NCI-H1694 (cell line): ENCODE results near the gene AGPS.
"Not testable (repeated sequence)": the region's sequence is repeated elsewhere in the genome, so short reads cannot be mapped to it uniquely, and the experiment has no call there.

Experiments used
- DNase-seq: peaks from one replicate; lab custom pipeline; 2025; lab: John Stamatoyannopoulos, UW

AGPS gene

DNA sequence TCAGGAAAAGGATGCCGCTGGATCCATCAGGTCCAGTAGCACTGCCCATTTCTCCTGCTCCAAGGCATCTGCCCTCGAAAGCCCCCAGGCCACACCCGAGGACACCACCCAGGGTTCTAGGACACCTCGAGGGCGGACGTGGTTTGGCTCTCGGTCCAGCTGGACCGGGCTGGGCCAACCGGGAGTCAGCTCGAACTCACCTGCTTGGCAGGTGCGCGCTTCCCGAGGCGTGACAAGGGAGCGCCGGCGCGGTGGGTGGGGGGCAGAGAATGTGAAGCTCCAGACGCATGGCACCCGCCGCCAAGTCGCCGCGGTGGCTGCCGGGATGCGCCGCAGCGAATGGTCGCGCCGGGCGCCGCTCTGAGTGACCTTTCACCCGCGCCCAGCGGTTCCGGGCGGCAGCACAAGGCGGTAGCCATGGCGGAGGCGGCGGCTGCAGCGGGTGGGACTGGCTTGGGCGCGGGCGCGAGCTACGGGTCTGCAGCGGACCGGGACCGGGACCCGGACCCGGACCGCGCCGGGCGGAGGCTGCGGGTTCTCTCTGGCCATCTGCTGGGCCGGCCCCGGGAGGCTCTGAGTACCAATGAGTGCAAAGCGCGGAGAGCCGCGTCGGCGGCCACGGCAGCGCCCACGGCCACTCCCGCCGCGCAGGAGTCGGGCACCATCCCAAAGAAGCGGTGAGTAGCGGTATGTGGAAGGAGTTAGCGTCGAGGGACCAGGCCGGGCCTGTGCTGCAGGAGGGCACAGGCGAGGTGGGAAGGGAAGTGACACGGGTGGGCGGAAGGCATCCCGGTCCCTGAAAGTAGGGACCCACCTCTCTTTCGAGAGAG, at the start of gene AGPS:
TSS of gene AGPS (plus strand) at position 401 of the 830 bp plus-strand sequence. CDS start at position 418, 17 bp downstream.
- no peak for DNase-seq

DNA sequence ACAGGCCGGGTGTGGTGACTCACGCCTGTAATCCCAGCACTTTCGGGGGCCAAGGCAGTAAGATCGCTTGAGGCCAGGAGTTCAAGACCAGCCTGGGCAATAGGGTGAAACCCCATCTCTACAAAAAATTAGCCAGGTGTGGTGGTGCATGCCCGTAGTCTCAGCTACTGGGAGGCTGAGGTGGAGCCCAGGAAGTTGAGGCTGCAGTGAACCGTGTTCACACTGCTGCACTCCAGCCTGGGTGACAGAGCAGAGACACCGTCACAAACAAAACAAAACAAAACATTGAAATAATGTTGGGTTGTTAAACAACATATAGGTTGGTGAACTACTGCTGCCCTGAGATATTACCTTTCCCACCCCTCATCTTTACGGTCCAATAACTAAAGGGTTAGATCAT, 48.8 kb upstream of the AGPS start:
- DNase-seq: no peak

DNA sequence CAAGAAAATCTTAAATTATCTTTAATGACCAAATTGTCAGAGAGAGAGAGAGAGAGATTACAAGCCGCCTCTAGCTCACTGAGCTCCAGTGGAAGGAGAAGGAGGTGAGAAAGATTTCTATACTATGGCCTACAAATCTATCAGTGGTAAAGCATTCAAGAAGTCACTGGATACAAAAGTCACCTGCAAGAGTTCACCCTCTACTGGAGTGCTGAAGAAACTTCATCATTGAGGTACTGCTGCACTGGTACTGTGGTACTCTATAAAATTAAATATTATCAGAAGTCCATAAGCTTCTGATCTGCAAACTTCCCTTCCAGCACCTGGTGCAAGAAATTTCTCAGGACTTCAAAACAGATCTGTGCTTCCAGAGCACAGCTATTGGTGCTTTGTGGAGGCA, 48.3 kb upstream of the AGPS start:
- DNase-seq: no peak

DNA sequence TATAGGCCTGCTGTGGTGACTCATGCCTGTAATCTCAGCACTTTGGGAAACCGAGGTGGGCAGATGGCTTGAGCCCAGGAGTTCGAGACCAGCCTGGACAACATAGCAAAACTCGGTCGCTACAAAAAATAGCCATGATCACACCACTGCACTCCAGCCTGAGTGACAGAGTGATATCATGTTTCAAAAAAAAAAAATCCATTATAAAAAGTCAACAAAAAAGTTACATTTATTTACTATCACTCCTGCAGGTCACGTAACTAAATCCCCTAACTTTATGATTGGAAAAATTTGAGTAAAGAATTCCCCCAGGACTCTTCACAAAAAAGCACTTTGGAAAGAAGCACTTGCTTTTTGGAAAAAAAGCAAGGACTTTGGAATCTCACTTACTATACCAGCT, 46.4 kb upstream of the AGPS start:
- no peak for DNase-seq

DNA sequence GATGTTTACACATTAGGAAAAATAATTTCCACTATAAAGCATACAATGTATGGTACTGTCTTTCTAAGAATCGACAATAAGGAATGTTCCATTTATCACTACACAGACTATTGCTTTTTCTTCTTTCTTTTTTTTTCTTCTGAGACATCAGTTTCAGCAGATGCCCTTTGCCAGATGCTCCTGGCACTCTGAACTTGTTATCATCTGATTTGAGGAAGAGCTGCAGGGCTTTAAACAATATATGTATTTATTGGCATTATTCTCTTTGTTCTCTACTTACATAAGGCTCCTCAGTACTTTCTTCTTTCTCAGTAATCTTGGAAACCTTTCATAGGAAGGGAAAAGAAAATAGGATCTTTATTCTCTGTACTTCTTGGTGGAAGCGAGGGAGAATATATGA, 45.0 kb upstream of the AGPS start:
- DNase-seq: no peak

DNA sequence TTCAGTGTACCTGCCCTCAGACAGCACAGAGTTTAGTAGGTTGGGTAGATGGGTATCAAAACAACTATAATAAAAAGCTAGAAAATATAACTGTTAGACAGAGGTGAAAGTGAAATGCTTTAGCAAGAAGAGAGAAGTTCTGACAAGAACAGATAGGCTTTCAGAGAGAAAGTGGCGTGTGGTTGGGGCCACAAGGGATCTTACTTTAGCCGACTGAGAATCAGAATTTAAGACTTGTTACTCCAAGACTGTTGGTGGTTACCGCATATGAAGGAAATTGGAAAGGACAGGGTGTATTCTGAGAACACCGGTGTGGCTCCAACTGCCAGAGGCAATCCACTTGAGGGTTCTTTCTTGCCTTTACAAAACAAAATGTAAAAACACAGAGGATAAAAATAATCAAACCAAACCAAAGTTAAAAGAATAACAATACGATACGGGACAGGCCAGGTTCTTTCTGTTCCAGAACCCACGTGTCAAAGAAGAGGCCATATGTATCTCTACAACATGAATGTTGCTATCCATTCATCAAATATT, 44.4 kb upstream of the AGPS start:
- DNase-seq: no peak

DNA sequence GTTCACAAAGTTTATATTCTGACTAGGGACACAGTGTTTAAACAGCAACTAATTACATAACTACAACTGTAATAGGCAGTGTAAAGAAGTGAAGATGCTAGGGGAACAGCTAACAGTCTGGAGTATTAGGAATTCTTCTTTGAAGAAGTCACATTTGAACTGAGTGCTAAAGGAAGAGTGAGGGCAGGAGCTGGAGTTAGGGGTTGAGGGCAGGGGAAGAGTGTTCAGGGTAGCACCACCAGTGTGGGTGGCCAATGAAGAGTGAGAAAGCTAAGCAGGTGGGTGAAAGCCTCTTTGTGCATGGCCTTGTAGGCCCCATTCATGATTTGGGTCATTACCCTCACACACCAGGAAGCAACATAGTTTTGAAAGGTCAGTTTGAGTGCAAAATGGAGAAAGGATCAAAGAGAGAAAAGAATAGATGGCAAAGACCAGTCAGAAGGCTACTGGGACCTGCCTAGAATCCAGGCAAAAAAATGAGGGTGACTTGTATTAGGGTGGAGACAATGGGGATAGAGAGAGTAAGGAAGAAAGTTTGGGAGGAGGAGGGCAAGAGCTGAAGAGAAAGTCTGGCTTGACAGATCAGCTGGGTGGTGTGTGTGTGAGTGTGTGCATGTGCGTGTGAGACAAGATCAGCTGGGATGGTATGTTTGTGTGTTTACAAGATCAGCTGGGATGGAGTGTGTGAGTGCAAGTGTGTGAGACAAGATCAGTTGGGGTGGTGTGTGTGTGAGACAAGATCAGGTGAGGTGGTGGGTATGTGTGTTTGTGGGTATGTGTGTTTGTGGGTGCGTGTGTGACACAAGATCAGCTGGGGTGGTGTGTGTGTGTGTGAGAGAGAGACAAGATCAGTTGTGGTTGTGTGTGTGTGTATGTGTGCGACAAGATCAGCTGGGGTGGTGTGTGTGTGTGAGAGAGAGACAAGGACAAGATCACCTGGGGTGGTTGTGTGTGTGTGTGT, 43.6 kb upstream of the AGPS start:
- no peak for DNase-seq

DNA sequence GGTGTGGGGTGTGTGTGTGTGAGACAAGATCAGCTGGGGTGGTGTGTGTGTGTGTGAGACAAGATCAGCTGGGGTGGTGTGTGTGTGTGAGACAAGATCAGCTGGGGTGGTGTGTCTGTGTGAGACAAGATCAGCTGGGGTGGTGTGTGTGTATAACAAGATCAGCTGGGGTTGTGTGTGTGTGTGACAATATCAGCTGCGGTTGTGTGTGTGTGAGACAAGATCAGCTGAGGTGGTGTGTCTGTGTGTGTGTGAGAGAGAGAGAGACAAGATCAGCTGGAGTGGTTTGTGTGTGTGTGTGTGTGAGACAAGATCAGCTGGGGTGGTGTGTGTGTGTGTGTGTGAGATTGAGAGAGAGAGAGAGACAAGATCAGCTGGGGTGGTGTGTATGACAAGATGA, 41.9 kb upstream of the AGPS start:
- not testable (repeated sequence) for DNase-seq

DNA sequence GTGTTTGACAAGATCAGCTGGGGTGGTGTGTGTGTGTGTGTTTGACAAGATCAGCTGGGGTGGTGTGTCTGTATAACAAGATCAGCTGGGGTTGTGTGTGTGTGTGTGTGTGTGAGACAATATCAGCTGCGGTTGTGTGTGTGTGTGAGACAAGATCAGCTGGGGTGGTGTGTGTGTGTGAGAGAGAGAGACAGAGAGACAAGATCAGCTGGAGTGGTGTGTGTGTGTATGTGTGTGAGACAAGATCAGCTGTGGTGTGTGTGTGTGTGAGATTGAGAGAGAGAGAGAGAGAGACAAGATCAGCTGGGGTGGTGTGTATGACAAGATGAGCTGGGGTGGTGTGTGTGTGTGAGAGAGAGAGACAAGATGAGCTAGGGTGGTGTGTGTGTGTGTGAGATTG, 41.5 kb upstream of the AGPS start:
- not testable (repeated sequence) for DNase-seq

DNA sequence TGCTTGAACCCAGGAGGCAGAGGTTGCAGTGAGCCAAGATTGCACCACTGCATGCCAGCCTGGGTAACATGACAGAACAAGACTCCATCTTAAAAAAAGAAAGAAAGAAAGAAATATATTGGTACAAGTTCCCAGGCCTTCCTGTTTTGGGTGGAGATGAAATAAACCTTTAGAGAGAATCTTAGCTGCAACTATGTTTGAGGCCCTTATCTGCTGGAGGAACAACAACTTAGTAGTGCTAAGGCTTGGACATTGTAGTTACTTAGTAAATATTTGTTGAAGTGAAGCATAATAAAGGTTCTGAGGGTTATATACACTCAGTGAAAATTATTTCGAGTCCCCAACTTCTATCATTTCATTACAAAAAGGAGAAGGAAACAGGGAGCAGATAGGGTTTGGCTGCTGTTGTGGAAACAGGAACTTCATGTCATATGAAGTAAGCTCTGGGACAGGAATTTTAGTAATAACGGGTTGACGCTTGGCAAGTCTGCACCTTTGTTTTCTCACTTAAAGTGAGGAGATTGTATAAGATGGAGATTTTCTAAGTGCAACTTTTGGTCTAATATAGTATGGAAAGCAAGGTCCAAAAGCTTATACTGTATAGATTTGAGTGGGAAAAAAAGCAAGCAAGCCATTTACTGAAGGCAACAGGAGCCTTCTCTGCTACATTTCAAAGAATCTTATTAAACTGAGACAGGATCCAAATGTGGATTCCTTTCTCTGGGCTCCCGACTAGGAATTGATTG, 40.0 kb upstream of the AGPS start:
- no peak for DNase-seq

DNA sequence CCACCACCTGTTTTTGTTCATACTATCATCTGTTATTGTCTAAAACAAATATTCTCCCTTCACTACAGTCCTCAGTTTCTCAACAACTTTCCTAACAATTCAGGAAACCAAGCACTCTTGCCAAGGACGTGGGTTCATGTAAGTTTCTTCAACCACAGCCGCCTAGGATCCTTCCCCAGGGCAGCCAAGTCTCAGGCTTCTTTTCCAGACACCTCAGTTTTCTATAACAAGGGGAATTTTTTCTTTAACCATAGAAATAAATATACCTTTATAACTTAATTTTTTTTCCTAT, 39.4 kb upstream of the AGPS start:
- DNase-seq: no peak

DNA sequence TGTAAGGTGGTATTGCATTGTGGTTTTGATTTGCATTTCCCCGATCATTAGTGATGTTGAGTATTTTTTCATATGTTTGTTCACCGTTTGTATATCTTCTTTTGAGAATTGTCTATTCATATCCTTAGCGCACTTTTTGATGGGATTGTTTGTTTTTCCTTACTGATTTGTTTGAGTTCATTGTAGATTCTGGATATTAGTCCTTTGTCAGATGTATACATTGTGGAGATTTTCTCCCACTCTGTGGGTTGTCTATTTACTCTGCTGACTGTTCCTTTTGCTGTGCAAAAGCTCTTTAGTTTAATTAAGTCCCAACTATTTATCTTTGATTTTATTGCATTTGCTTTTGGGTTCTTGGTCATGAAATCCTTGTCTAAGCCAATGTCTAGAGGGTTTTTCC, 38.0 kb upstream of the AGPS start:
- DNase-seq: not testable (repeated sequence)

DNA sequence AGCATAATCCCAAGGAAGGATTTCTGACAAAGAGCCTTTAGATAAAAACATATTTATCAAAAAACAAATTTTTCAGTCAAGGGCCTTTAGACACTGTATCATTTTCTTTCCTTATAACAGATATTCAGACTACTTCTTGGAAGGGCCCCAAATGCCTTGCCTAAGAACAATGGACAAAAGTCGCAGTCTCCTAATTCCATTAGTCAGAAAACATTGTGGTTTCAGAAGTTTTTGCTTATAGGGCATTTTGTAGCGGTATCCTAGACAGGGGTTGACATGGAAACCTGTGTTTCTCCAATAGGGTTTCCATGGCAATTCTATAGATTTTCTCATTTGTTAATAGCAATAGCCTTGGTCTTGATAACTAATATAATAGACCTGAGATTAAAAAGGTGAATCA, 36.7 kb upstream of the AGPS start:
- no peak for DNase-seq

DNA sequence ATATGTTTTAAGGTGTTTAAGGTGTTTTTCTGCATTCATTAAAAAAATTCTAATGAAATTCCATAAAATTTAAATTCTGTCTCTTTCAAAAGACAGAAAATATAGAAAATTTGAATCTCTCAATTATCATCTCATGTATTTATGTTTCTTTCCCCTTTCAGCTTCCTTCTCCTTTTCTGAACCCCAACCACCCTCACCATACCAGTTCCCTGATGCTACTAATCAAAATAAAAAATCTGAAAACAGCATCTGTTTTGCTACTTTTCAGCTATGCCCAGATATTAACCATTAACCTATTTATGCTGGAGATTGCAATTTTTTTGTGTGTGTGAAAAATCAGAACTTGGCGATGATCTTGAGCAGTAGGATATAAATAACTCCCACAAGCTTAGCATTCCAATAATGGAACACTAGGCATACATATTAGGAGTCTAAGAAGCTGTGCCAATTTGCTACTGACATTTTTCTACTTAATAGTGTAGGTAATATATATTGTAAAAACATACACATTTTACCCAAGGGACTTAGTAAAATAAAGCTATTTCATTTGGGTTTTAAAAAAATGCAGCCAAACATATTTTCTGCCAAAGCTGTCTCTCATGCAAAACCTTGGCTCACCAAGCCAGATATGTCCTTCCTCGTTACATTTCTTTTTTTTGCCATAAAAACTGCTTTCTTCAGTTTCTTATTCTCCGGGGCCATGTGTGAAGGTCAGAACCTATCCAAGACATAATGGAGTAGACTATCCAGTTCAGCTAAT, 32.6 kb upstream of the AGPS start:
- DNase-seq: no peak

DNA sequence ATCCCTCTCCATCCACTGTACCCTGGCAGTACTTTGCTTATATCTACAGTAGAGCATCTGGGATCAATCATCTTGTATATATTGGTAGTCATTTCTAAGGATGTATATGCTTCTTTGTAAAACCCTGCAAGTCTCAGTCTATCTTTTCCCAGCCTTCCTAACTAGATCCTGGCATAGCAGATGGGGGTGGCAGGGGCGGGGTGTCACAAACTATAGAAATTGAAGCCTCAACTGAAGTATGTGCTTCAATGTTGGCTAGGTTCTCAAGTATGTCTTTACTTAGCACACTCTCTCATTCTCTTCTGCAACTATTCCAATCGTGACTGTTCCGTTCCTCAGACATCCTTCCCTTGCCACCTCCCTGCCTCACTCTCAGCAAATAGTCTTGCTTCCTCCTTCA, 30.1 kb upstream of the AGPS start:
- no peak for DNase-seq

DNA sequence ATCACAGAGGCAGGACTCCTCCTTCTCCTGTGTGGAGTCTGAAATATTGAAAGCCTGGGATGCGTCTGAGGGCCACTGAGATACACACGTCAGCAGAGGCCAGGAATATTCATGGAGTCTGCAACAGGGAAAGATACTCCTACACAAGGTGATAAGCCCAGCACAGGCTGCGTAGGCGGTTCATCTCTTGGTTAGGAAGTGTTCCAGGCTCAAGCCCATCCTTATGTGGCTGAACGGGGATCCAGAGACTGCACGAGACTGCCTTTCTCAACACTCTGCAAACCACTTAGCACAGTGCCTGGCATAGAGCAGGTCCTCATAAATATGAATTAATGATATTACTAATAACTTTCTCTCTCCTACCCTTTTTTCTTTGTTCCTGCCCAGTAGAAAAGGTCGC, 29.2 kb upstream of the AGPS start:
- DNase-seq: no peak

DNA sequence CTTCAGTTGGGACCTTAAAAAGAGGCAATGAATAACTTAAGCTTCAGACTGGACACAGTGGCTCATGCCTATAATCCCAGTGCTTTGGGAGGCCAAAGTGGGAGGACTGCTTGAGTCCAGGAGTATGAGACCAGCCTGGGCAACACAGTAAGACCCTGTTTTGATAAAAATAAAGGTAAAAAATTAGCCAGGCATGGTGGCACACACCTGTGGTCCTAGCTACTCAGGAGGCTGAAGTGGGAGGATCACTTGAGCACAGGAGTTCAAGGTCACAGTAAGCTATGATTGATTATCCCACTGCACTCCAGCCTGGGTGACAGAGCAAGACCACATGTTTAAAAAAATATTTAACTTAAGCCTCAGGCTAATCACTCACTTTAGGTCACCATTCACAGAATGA, 26.8 kb upstream of the AGPS start:
- not testable (repeated sequence) for DNase-seq

DNA sequence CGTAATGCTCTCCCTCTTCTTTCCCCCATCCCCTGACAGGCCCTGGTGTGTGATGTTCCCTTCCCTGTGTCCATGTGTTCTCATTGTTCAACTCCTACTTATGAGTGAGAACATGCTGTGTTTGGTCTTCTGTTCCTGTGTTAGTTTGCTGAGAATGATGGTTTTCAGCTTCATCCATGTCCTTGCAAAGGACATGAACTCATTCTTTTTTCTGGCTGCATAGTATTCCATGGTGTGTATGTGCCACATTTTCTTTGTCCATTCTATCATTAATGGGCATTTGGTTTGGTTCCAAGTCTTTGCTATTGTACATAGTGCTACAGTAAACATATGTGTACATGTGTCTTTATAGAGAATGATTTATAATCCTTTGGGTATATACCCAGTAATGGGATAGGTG, 24.6 kb upstream of the AGPS start:
- DNase-seq: not testable (repeated sequence)

DNA sequence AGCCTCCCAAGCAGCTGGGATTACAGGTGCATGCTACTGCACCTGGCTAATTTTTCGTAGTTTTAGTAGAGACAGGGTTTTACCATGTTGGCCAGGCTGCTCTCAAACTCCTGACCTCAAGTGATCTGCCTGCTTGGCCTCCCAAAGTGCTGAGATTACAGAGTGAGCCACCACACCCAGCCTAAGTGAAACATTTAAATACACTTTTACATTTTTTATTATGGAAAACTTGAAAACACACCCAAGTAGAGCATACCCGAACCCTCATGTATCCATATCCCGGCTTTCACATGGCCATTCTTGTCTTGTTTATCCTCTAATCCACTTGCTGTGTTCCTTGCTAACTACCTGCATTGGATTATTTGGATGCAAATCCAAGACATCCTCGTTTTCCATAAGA, 13.2 kb upstream of the AGPS start:
- DNase-seq: no peak

DNA sequence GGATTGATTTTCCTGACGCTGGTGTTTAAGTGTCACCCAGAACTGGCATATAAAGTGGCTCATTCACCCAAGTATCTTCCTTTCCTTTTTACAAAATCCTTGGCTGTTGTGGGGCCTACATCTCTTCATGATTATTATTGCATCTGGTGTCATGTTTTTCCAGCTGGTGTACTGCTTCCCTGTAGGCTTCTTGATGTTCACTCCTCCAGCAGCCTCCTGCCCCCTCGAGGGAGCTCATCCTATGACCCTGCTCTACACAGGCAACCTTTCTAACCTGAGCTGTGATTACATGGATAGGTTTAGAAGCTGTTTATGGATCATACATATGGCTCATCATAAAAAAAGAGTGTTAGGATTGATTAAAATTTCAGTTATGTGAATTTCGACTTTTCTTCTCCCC, 12.4 kb upstream of the AGPS start:
- DNase-seq: no peak

DNA sequence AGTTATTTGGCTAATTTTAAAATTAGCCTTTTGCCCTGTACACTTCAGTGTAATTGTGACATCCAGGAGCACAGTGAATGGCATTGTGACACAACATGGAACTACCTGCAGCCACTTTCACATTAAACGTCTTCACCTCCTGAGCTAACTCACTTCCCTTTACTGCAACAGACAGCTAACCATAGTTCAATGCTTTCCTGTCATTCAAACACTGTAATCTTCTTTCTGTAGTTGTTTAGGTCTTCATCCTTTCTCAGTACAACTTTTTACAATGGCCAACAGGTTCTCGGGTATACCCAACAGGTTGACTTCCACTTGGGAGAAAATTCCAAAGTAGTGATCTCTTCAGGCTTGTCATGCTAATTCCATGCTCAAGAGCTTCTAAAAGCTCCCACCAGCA, 8.6 kb upstream of the AGPS start:
- no peak for DNase-seq

DNA sequence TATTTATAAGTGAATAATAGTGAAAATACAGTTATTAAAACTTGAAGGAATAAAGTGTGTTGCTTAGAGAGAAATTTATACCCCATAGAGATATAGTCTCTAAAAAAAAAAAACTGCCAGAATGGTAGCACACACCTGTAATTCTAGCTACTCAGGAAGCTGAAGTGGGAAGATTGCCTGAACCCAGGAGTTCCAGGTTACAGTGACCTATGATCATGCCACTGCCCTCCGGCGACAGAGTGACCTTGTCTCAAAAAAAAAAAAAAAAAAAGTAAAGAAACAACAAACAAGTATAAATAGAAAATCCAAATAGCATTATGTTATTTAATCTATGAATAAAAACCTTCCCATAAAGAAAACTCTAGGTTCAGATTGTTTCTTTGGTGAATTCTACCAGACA, 7.4 kb upstream of the AGPS start:
- no peak for DNase-seq
